ENCODE data around the gene ERVH48-1.

Gene ERVH48-1

GRCh38 chr21:42900446-42900845, 25.0 kb downstream of the ERVH48-1 start:
- DNase-seq (ENCODE audit: low spot score) (no peak), ATAC-seq (ENCODE audit: low read depth) (no peak)
- Histone ChIP-seq H3K4me3 (ENCODE audit: severe bottlenecking) (no peak overlapping the region), H3K36me3 (ENCODE audit: low read depth) (peaks cover 82% of the 10 kb centered on the region), H3K27me3 (ENCODE audit: insufficient read depth, poor library complexity, severe bottlenecking) (no peaks in the 10 kb centered on the region), H3K9me3 (ENCODE audit: severe bottlenecking) (no peaks in the 10 kb centered on the region), H3K27ac (ENCODE audit: poor library complexity, severe bottlenecking) (no peak overlapping the region), H3K4me1 (ENCODE audit: insufficient read depth, poor library complexity, severe bottlenecking) (no peaks in the 10 kb centered on the region)
- TF ChIP-seq CTCF (IDR thresholded peaks at IDR 0.05; ENCODE audit: poor library complexity, severe bottlenecking) = no peak

- DNase-seq (ENCODE audit: low spot score) = peak; percentile 99
- peaks cover 23% of the 10 kb centered on the region for H3K36me3 ChIP-seq (ENCODE audit: low read depth)
- H3K27me3 ChIP-seq (ENCODE audit: insufficient read depth, poor library complexity, severe bottlenecking) = no peaks in the 10 kb centered on the region
These were observed 32.3 kb downstream of the ERVH48-1 start, which contains the start of gene NDUFV3 for GRCh38 chr21:42892931-42893755. Gene NDUFV3 (plus strand): TSS chr21:42893309. CDS start chr21:42893334, 25 bp downstream.

DNA sequence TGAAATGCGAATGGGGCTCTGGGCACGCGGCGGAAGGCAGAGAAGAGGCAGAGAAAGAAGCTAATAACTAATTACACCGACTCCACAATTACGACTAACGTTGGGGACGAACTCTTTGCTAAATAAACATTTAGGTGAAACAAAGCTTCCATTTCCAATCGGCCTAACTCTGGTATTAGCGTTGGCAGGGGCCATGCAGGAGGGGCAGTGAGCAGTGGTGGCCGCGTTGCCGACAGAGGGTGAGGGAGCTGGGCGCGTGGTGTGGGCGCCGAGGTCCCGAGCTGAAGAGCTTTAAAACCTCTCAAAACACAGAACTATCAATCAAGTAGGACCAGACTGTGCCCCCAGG, 32.9 kb downstream of the ERVH48-1 start:
- Histone ChIP-seq H3K4me3 (ENCODE audit: severe bottlenecking) (peak overlapping the region; percentile 78), H3K4me1 (ENCODE audit: insufficient read depth, poor library complexity, severe bottlenecking) (peaks cover 3% of the 10 kb centered on the region), H3K9me3 (ENCODE audit: severe bottlenecking) (no peaks in the 10 kb centered on the region), H3K27me3 (ENCODE audit: insufficient read depth, poor library complexity, severe bottlenecking) (no peaks in the 10 kb centered on the region), H3K27ac (ENCODE audit: poor library complexity, severe bottlenecking) (peak overlapping the region; percentile 61), H3K36me3 (ENCODE audit: low read depth) (peaks cover 17% of the 10 kb centered on the region)
- ATAC-seq (ENCODE audit: low read depth) = peak; percentile 41
- TF ChIP-seq CTCF (IDR thresholded peaks at IDR 0.05; ENCODE audit: poor library complexity, severe bottlenecking) = no peak
- no peak for DNase-seq (ENCODE audit: low spot score)

More at GRCh38 chr21:42892931-42893755, 32.3 kb downstream of the ERVH48-1 start, which contains the start of gene NDUFV3:
- TF ChIP-seq CTCF (IDR thresholded peaks at IDR 0.05; ENCODE audit: poor library complexity, severe bottlenecking) = no peak
- Histone ChIP-seq H3K4me1 (ENCODE audit: insufficient read depth, poor library complexity, severe bottlenecking) (peaks cover 3% of the 10 kb centered on the region), H3K27ac (ENCODE audit: poor library complexity, severe bottlenecking) (peak within 1 kb of the TSS; percentile 61), H3K9me3 (ENCODE audit: severe bottlenecking) (no peaks in the 10 kb centered on the region), H3K4me3 (ENCODE audit: severe bottlenecking) (peak within 1 kb of the TSS; percentile 78)
- peak; percentile 93 for ATAC-seq (ENCODE audit: low read depth)

GRCh38 chr21:42887326-42887725, 38.1 kb downstream of the ERVH48-1 start:
- H3K27ac ChIP-seq (ENCODE audit: poor library complexity, severe bottlenecking) = no peak overlapping the region
- H3K4me3 ChIP-seq (ENCODE audit: severe bottlenecking) = no peak overlapping the region
- no peak for DNase-seq (ENCODE audit: low spot score)
- no peaks in the 10 kb centered on the region for H3K9me3 ChIP-seq (ENCODE audit: severe bottlenecking)
- H3K27me3 ChIP-seq (ENCODE audit: insufficient read depth, poor library complexity, severe bottlenecking) = no peaks in the 10 kb centered on the region
- H3K4me1 ChIP-seq (ENCODE audit: insufficient read depth, poor library complexity, severe bottlenecking) = peaks cover under 1% of the 10 kb centered on the region
- no peak for TF ChIP-seq CTCF (IDR thresholded peaks at IDR 0.05; ENCODE audit: poor library complexity, severe bottlenecking)
- ATAC-seq (ENCODE audit: low read depth) = no peak
- H3K36me3 ChIP-seq (ENCODE audit: low read depth) = no peaks in the 10 kb centered on the region

GRCh38 chr21:42883921-42884320, 41.5 kb downstream of the ERVH48-1 start:
- H3K27me3 ChIP-seq (ENCODE audit: insufficient read depth, poor library complexity, severe bottlenecking) = no peaks in the 10 kb centered on the region
- no peak overlapping the region for H3K4me3 ChIP-seq (ENCODE audit: severe bottlenecking)
- ATAC-seq (ENCODE audit: low read depth) (no peak), DNase-seq (ENCODE audit: low spot score) (no peak)
- no peaks in the 10 kb centered on the region for H3K9me3 ChIP-seq (ENCODE audit: severe bottlenecking)
- TF ChIP-seq CTCF (IDR thresholded peaks at IDR 0.05; ENCODE audit: poor library complexity, severe bottlenecking) = no peak
- H3K27ac ChIP-seq (ENCODE audit: poor library complexity, severe bottlenecking) = no peak overlapping the region
- H3K4me1 ChIP-seq (ENCODE audit: insufficient read depth, poor library complexity, severe bottlenecking) = no peaks in the 10 kb centered on the region
- no peaks in the 10 kb centered on the region for H3K36me3 ChIP-seq (ENCODE audit: low read depth)

Data from RWPE2 (cell line).